Measurements from ENCODE around the gene MAL. TPM values are rescaled to one million over a fixed set of nuclear protein-coding genes. Genes with fewer than 3 reads are reported as not detected.
A peak's percentile ranks its signal among the peaks of the same experiment; 100 is the strongest.

The MAL gene
- total RNA-seq, 1 donor from 2014 or later, result not detected

DNA sequence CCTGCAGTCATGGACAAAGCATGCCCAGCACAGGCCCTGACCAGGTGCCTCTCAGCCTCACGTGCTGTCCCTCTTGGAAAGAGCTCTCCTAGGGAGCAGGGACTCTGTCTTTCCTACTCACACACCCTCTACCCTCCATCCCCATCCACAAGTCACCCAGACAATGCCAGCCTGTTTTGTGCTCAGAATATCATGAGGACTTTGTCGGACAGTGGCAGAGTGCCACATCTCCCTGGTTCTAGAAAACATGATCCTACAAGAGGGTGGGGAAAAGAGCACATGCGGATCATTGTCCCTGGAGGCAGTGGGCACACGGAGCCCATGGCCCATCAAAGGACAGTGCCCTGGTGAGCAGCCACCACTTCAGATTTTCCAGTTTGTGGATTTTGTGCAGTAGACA, 3.7 kb upstream of the MAL start:
- H3K27me3 Mint-ChIP-seq (ENCODE audit: unreplicated experiment), result peaks cover 64% of the 10 kb centered on the region
- no peaks in the 10 kb centered on the region for H3K36me3 Mint-ChIP-seq (ENCODE audit: unreplicated experiment)
- H3K4me1 Mint-ChIP-seq (ENCODE audit: unreplicated experiment), result peaks cover 9% of the 10 kb centered on the region
- H3K4me3 Mint-ChIP-seq (ENCODE audit: unreplicated experiment), result no peak overlapping the region
- TF ChIP-seq, protein P1, sequence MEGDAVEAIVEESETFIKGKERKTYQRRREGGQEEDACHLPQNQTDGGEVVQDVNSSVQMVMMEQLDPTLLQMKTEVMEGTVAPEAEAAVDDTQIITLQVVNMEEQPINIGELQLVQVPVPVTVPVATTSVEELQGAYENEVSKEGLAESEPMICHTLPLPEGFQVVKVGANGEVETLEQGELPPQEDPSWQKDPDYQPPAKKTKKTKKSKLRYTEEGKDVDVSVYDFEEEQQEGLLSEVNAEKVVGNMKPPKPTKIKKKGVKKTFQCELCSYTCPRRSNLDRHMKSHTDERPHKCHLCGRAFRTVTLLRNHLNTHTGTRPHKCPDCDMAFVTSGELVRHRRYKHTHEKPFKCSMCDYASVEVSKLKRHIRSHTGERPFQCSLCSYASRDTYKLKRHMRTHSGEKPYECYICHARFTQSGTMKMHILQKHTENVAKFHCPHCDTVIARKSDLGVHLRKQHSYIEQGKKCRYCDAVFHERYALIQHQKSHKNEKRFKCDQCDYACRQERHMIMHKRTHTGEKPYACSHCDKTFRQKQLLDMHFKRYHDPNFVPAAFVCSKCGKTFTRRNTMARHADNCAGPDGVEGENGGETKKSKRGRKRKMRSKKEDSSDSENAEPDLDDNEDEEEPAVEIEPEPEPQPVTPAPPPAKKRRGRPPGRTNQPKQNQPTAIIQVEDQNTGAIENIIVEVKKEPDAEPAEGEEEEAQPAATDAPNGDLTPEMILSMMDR (IDR thresholded peaks at IDR 0.05), result no peak
- no peak overlapping the region for H3K27ac Mint-ChIP-seq (ENCODE audit: unreplicated experiment)
- DNase-seq (ENCODE audit: extremely low spot score, unreplicated experiment), result no peak
- no peaks in the 10 kb centered on the region for H3K9me3 Mint-ChIP-seq (ENCODE audit: unreplicated experiment)

DNA sequence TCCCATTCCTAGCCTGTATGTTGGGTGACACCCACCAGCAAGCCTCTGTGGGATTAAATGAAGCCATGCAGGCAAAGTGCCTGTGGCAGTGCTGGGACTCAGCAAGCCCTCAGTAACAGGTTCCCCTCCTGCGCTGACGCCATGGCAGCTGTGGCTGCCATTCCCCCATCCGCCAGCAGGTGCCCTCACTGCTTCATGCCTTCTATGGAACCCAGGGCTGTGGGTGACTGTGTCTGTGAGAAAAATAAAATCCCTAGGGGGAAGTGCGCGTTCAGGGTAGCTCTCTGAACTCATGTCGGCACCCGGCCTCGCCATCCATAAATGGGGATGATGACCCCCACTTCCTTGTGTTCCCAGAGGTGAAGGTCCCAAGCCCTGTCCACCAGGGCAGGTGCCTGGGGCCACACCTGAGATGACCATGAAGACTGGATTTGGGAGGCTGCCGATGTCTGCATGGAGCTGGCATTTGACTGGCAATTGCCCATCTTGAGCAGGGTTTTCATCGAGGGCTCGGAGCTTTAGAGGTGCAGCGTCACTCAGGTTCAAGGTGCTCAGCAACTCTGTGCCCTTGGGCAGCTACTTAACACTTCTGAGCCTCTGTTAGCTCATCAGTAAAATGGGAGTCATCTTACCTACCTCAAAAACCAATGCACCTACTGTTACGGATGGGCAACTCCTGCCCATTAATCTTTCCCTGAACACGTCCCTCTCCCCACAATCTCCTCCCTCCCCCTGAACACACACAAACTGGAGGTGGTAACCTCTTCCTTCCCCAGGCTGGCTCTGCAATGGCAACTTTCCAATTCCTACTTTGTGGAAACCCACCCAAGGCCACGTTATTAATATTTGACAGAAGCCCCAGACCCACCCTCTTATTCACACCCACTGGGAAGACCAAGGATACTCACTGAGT, 2.9 kb upstream of the MAL start:
- TF ChIP-seq, protein P1 (IDR thresholded peaks at IDR 0.05), result peak; percentile 75
- no peak for DNase-seq (ENCODE audit: extremely low spot score, unreplicated experiment)
- no peaks in the 10 kb centered on the region for H3K36me3 Mint-ChIP-seq (ENCODE audit: unreplicated experiment)
- peaks cover 66% of the 10 kb centered on the region for H3K27me3 Mint-ChIP-seq (ENCODE audit: unreplicated experiment)
- peaks cover 9% of the 10 kb centered on the region for H3K4me1 Mint-ChIP-seq (ENCODE audit: unreplicated experiment)
- no peak overlapping the region for H3K27ac Mint-ChIP-seq (ENCODE audit: unreplicated experiment)
- H3K9me3 Mint-ChIP-seq (ENCODE audit: unreplicated experiment), result no peaks in the 10 kb centered on the region
- no peak overlapping the region for H3K4me3 Mint-ChIP-seq (ENCODE audit: unreplicated experiment)

DNA sequence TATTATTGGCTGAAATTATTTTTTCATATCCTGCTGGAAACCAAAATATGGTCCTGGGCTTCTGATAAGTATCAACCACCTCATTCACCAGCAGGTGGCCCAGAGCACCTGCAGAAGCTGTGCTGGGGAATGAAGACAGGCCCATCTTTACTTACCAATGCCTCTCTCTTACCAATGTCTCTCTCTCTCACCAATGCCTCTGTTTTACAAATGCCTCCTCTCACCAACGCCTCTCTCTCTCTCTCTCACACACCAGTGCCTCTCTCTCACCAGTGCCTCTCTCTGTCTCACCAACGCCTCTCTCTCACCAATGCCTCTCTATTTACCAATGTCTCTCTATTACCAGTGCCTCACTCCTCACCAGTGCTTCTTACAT, 2.3 kb upstream of the MAL start:
- Mint-ChIP-seq H3K36me3 (ENCODE audit: unreplicated experiment) (no peaks in the 10 kb centered on the region), H3K4me3 (ENCODE audit: unreplicated experiment) (no peak overlapping the region), H3K27me3 (ENCODE audit: unreplicated experiment) (peaks cover 65% of the 10 kb centered on the region), H3K9me3 (ENCODE audit: unreplicated experiment) (no peaks in the 10 kb centered on the region), H3K27ac (ENCODE audit: unreplicated experiment) (no peak overlapping the region), H3K4me1 (ENCODE audit: unreplicated experiment) (peaks cover 9% of the 10 kb centered on the region)
- DNase-seq (ENCODE audit: extremely low spot score, unreplicated experiment), result no peak
- TF ChIP-seq, protein P1 (IDR thresholded peaks at IDR 0.05), result no peak

DNA sequence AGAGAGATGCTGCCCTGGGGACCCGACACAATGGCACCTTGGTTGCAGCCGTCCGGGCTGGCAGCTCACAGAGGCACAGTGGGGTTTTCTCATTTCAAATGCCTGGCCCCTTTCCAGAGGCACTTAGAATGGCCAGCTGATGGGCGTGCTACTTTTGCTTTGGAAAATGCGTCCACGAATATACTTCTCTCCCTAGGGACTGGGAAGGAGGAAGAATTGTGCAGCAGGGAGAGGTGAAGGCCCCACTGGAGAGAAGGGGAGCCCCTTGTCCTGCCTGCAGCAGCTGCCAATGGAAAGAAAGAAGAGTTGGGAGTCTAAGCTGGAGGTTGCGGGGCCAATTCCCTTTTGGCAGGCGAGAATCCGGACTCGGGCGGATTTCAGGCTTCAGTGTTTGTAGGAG, 1.1 kb upstream of the MAL start:
- H3K27ac Mint-ChIP-seq (ENCODE audit: unreplicated experiment), result no peak overlapping the region
- peaks cover 9% of the 10 kb centered on the region for H3K4me1 Mint-ChIP-seq (ENCODE audit: unreplicated experiment)
- H3K4me3 Mint-ChIP-seq (ENCODE audit: unreplicated experiment), result no peak overlapping the region

DNA sequence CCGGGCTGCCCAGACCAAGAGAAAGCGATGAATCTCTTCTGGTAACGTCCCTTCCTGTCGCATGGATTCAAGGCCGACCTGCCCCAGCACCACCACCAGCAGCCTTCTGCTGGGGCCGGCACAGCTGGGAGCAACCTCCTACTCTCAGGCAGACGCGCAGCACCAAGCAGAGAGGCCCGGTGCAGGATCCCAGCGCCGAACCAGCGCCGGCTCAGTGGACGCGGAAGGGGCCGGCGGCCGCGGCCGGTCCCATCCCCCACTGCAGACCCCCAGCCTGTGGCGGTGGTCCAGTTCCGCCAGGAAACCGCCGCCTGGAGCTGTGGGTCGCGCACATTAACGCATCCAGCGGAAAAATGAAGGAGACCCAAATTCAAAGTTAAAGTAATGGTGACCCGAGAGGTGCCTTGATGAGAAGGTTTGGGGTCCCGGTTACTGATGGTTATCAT, 525 bp upstream of the MAL start:
- Mint-ChIP-seq H3K36me3 (ENCODE audit: unreplicated experiment) (no peaks in the 10 kb centered on the region), H3K4me3 (ENCODE audit: unreplicated experiment) (no peak overlapping the region), H3K9me3 (ENCODE audit: unreplicated experiment) (no peaks in the 10 kb centered on the region), H3K27ac (ENCODE audit: unreplicated experiment) (no peak overlapping the region), H3K27me3 (ENCODE audit: unreplicated experiment) (peaks cover 55% of the 10 kb centered on the region), H3K4me1 (ENCODE audit: unreplicated experiment) (peaks cover 9% of the 10 kb centered on the region)
- DNase-seq (ENCODE audit: extremely low spot score, unreplicated experiment), result no peak
- TF ChIP-seq, protein P1 (IDR thresholded peaks at IDR 0.05), result no peak

More for the DNA sequence above, 1.1 kb upstream of the MAL start:
- peaks cover 60% of the 10 kb centered on the region for H3K27me3 Mint-ChIP-seq (ENCODE audit: unreplicated experiment)
- no peaks in the 10 kb centered on the region for H3K9me3 Mint-ChIP-seq (ENCODE audit: unreplicated experiment)
- DNase-seq (ENCODE audit: extremely low spot score, unreplicated experiment), result no peak
- TF ChIP-seq, protein P1 (IDR thresholded peaks at IDR 0.05), result no peak
- no peaks in the 10 kb centered on the region for H3K36me3 Mint-ChIP-seq (ENCODE audit: unreplicated experiment)

Data from osteocyte (in vitro differentiated cells).